Fibroblast of mammary gland (primary cell): Measurements from ENCODE around the gene RPLP2.

ENCODE experiments used
- DNase-seq: peaks from one replicate; pipeline ENCODE4 v3.0.0-alpha.2; 2010; ENCODE audit warnings: low read depth
- H3K4me3 ChIP-seq: 2 replicates; pipeline ENCODE4 v1.5.1; 2011; ENCODE audit warnings: low read depth, mild to moderate bottlenecking, low read length, moderate library complexity; ENCODE audit not compliant: control insufficient read depth
- CTCF ChIP-seq: conservative IDR thresholded peaks from 2 replicates; pipeline ENCODE4 v1.5.1; 2011; ENCODE audit warnings: low read depth, low read length, inconsistent platforms; ENCODE audit not compliant: control insufficient read depth, insufficient read depth

RPLP2 gene

GRCh38 chr11:816433-816779 is 6.6 kb downstream of the RPLP2 start:
- no peak for TF ChIP-seq CTCF
- DNase-seq: no peak
- H3K4me3 ChIP-seq: no peak overlapping the region

- H3K4me3 ChIP-seq: peak within 1 kb of the TSS; percentile 65
- no peak for TF ChIP-seq CTCF
- peak; percentile 69 for DNase-seq
Observed at GRCh38 chr11:818396-819128, 8.8 kb downstream of the RPLP2 start, which contains the start of gene PNPLA2. TSS of gene PNPLA2 (plus strand) at chr11:818914. CDS start at chr11:819719, 805 bp downstream.

- no peak for TF ChIP-seq CTCF
- peak overlapping the region; percentile 65 for H3K4me3 ChIP-seq
- peak; percentile 71 for DNase-seq
Observed at GRCh38 chr11:819129-819931, 9.6 kb downstream of the RPLP2 start.

- no peak for DNase-seq
- H3K4me3 ChIP-seq: peak overlapping the region; percentile 65
- no peak for TF ChIP-seq CTCF
Observed at GRCh38 chr11:819943-820649, 10.3 kb downstream of the RPLP2 start.

- peak; percentile 68 for DNase-seq
- H3K4me3 ChIP-seq: peak overlapping the region; percentile 65
- TF ChIP-seq CTCF: no peak
Observed at GRCh38 chr11:820655-821511, 11.1 kb downstream of the RPLP2 start.
